ENCODE results near the gene TIMM21. TPM values are rescaled to one million over a fixed set of nuclear protein-coding genes. Genes with fewer than 3 reads are reported as not detected.
A peak's percentile ranks its signal among the peaks of the same experiment; 100 is the strongest.

The TIMM21 gene
- total and polyA plus RNA-seq, 4 donors: 12.6 to 26.1 (median 22.8) TPM

- WGBS, 2 donors: 0% methylated on average over 27 to 28 of the region's 28 CpGs
- Histone ChIP-seq H3K27me3 (ENCODE audit: control insufficient read depth in 3 of 3, insufficient read depth in 3 of 3, low read length in 2 of 3) (no peaks in the 10 kb centered on the region), H3K36me3 (ENCODE audit: control insufficient read depth in 4 of 4, insufficient read depth in 4 of 4, low read length in 4 of 4) (peaks cover 0 to 4% (median under 1%) of the 10 kb centered on the region in 4 donors), H3K9ac (ENCODE audit: insufficient read depth in 1 of 2, low read length in 2 of 2) (peak overlapping the region in 1 of 2 donors; percentile 92), H3K4me3 (peak overlapping the region; percentile 57), H3K4me1 (ENCODE audit: control insufficient read depth in 5 of 5, insufficient read depth in 5 of 5, low read length in 5 of 5) (peaks cover 7 to 22% (median 15%) of the 10 kb centered on the region in 5 donors), H3K27ac (ENCODE audit: low read depth in 1 of 2, low read length in 1 of 2) (no peak overlapping the region), H3K9me3 (ENCODE audit: control insufficient read depth in 4 of 4, insufficient read depth in 3 of 4, low read length in 3 of 4) (no peaks in the 10 kb centered on the region)
- DNase-seq (no peak), ATAC-seq (ENCODE audit: insufficient read depth, low FRiP score) (no peak)
- no peak for TF ChIP-seq CTCF (IDR thresholded peaks at IDR 0.05; ENCODE audit: control extremely low read depth, extremely low read depth)
Measured at GRCh38 chr18:74147491-74147778, 888 bp upstream of the TIMM21 start.

GRCh38 chr18:74148543-74149070, 284 bp downstream of the TIMM21 start:
- no peak for TF ChIP-seq CTCF (IDR thresholded peaks at IDR 0.05; ENCODE audit: control extremely low read depth, extremely low read depth)
- H3K9ac ChIP-seq (ENCODE audit: insufficient read depth in 1 of 2, low read length in 2 of 2): peak overlapping the region; percentile 87 to 92
- WGBS, 2 donors: 0 to 1% methylated on average over 25 of the region's 25 CpGs
- H3K9me3 ChIP-seq (ENCODE audit: control insufficient read depth in 4 of 4, insufficient read depth in 3 of 4, low read length in 3 of 4): no peaks in the 10 kb centered on the region
- DNase-seq: no peak
- H3K27me3 ChIP-seq (ENCODE audit: control insufficient read depth in 3 of 3, insufficient read depth in 3 of 3, low read length in 2 of 3): no peaks in the 10 kb centered on the region
- no peak for ATAC-seq (ENCODE audit: insufficient read depth, low FRiP score)
- H3K36me3 ChIP-seq (ENCODE audit: control insufficient read depth in 4 of 4, insufficient read depth in 4 of 4, low read length in 4 of 4): peaks cover 0 to 4% (median under 1%) of the 10 kb centered on the region in 4 donors
- peaks cover 7 to 22% (median 15%) of the 10 kb centered on the region in 5 donors for H3K4me1 ChIP-seq (ENCODE audit: control insufficient read depth in 5 of 5, insufficient read depth in 5 of 5, low read length in 5 of 5)
- peak overlapping the region; percentile 88 for H3K4me3 ChIP-seq
- H3K27ac ChIP-seq (ENCODE audit: low read depth in 1 of 2, low read length in 1 of 2): peak overlapping the region; percentile 40 to 86

GRCh38 chr18:74149878-74150277, 1.6 kb downstream of the TIMM21 start:
- Histone ChIP-seq H3K4me1 (ENCODE audit: control insufficient read depth in 5 of 5, insufficient read depth in 5 of 5, low read length in 5 of 5) (peaks cover 7 to 22% (median 15%) of the 10 kb centered on the region in 5 donors), H3K9ac (ENCODE audit: insufficient read depth in 1 of 2, low read length in 2 of 2) (no peak overlapping the region), H3K27ac (ENCODE audit: low read depth in 1 of 2, low read length in 1 of 2) (no peak overlapping the region), H3K9me3 (ENCODE audit: control insufficient read depth in 4 of 4, insufficient read depth in 3 of 4, low read length in 3 of 4) (no peaks in the 10 kb centered on the region), H3K4me3 (no peak overlapping the region), H3K27me3 (ENCODE audit: control insufficient read depth in 3 of 3, insufficient read depth in 3 of 3, low read length in 2 of 3) (no peaks in the 10 kb centered on the region), H3K36me3 (ENCODE audit: control insufficient read depth in 4 of 4, insufficient read depth in 4 of 4, low read length in 4 of 4) (peaks cover 0 to 7% (median 4%) of the 10 kb centered on the region in 4 donors)
- no peak for DNase-seq
- ATAC-seq (ENCODE audit: insufficient read depth, low FRiP score): no peak
- 78 to 91% methylated on average over 5 of the region's 5 CpGs for WGBS, 2 donors
- no peak for TF ChIP-seq CTCF (IDR thresholded peaks at IDR 0.05; ENCODE audit: control extremely low read depth, extremely low read depth)

GRCh38 chr18:74152270-74152669, 3.9 kb downstream of the TIMM21 start:
- WGBS, 2 donors: 90 to 91% methylated on average over 6 of the region's 6 CpGs
- Histone ChIP-seq H3K9me3 (ENCODE audit: control insufficient read depth in 4 of 4, insufficient read depth in 3 of 4, low read length in 3 of 4) (no peaks in the 10 kb centered on the region), H3K36me3 (ENCODE audit: control insufficient read depth in 4 of 4, insufficient read depth in 4 of 4, low read length in 4 of 4) (peaks cover 8 to 18% (median 15%) of the 10 kb centered on the region in 4 donors), H3K9ac (ENCODE audit: insufficient read depth in 1 of 2, low read length in 2 of 2) (no peak overlapping the region), H3K27me3 (ENCODE audit: control insufficient read depth in 3 of 3, insufficient read depth in 3 of 3, low read length in 2 of 3) (no peaks in the 10 kb centered on the region), H3K4me3 (no peak overlapping the region), H3K4me1 (ENCODE audit: control insufficient read depth in 5 of 5, insufficient read depth in 5 of 5, low read length in 5 of 5) (peaks cover 7 to 16% (median 12%) of the 10 kb centered on the region in 5 donors), H3K27ac (ENCODE audit: low read depth in 1 of 2, low read length in 1 of 2) (peak overlapping the region in 1 of 2 donors; percentile 22)
- no peak for ATAC-seq (ENCODE audit: insufficient read depth, low FRiP score)
- TF ChIP-seq CTCF (IDR thresholded peaks at IDR 0.05; ENCODE audit: control extremely low read depth, extremely low read depth): no peak
- no peak for DNase-seq

Measured in lung (tissue), 12 donors.